Measurements from ENCODE around the gene ITGAV.
"Not testable (repeated sequence)": the region's sequence is repeated elsewhere in the genome, so short reads cannot be mapped to it uniquely, and the experiment has no call there.

GRCh38 chr2:186569127-186569526 is 20.7 kb upstream of the ITGAV start:
- not testable (repeated sequence) for TF ChIP-seq CTCF (IDR thresholded peaks at IDR 0.05; ENCODE audit: extremely low read depth in 1 of 2, insufficient read depth in 1 of 2, low read depth in 1 of 2, low read length in 2 of 2); POLR2AphosphoS5 (IDR thresholded peaks at IDR 0.05; ENCODE audit: insufficient read depth, low read depth, low read length); EZH2 (IDR thresholded peaks at IDR 0.05; ENCODE audit: borderline replicate concordance, low read depth, low read length, severe bottlenecking); POLR2A (IDR thresholded peaks at IDR 0.05; ENCODE audit: low read depth, low read length); FOS (IDR thresholded peaks at IDR 0.05; ENCODE audit: borderline replicate concordance, insufficient read depth, low read length)
